ENCODE results near the gene CPN1. TPM values are rescaled to one million over a fixed set of nuclear protein-coding genes. Genes with fewer than 3 reads are reported as not detected.
A peak's percentile ranks its signal among the peaks of the same experiment; 100 is the strongest.

Gene CPN1
- total and polyA plus RNA-seq, 10 of the 15 experiments (the other 5 are each of a cell fraction or from before 2014, with no cell fraction given): 0.03 to 0.10 TPM; not detected in 8

GRCh38 chr10:100076750-100077149 lies 4.9 kb downstream of the CPN1 start (continued):
- TF ChIP-seq, protein P1, sequence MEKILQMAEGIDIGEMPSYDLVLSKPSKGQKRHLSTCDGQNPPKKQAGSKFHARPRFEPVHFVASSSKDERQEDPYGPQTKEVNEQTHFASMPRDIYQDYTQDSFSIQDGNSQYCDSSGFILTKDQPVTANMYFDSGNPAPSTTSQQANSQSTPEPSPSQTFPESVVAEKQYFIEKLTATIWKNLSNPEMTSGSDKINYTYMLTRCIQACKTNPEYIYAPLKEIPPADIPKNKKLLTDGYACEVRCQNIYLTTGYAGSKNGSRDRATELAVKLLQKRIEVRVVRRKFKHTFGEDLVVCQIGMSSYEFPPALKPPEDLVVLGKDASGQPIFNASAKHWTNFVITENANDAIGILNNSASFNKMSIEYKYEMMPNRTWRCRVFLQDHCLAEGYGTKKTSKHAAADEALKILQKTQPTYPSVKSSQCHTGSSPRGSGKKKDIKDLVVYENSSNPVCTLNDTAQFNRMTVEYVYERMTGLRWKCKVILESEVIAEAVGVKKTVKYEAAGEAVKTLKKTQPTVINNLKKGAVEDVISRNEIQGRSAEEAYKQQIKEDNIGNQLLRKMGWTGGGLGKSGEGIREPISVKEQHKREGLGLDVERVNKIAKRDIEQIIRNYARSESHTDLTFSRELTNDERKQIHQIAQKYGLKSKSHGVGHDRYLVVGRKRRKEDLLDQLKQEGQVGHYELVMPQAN (conservative IDR thresholded peaks at IDR 0.05): no peak
- no peak for TF ChIP-seq POLR2AphosphoS2 (IDR thresholded peaks at IDR 0.05; ENCODE audit: low read depth, low read length)
- no peak for TF ChIP-seq TAF1 (IDR thresholded peaks at IDR 0.05; ENCODE audit: borderline replicate concordance, low read depth, low read length)
- no peak for TF ChIP-seq PML (IDR thresholded peaks at IDR 0.05; ENCODE audit: low read length)
- 0 out of 2 replicates have a peak, but pooled peaks have one; percentile 19 for TF ChIP-seq RUNX3 (IDR thresholded peaks at IDR 0.05; ENCODE audit: low read length)
- TF ChIP-seq FOXM1 (IDR thresholded peaks at IDR 0.05; ENCODE audit: low read depth, low read length): no peak
- no peak for TF ChIP-seq ZZZ3 (IDR thresholded peaks at IDR 0.05; ENCODE audit: control insufficient read depth, insufficient read length, low read depth)
- no peak for TF ChIP-seq SREBF1 (IDR thresholded peaks at IDR 0.05; ENCODE audit: low read length)
- no peak for TF ChIP-seq SMC3 (IDR thresholded peaks at IDR 0.05; ENCODE audit: borderline replicate concordance, low read length)
- TF ChIP-seq MEF2B (IDR thresholded peaks at IDR 0.05; ENCODE audit: partially characterized antibody, poor library complexity, severe bottlenecking): no peak
- TF ChIP-seq SMAD5 (IDR thresholded peaks at IDR 0.05; ENCODE audit: low read depth): no peak
- no peak for TF ChIP-seq ZNF622 (IDR thresholded peaks at IDR 0.05)
- no peak for TF ChIP-seq RB1 (IDR thresholded peaks at IDR 0.05; ENCODE audit: borderline replicate concordance)
- TF ChIP-seq SIX5 (IDR thresholded peaks at IDR 0.05; ENCODE audit: low read depth, low read length, severe bottlenecking): no peak

All from GM12878 (cell line).